GM12864 (cell line): ENCODE measurements around the gene FAM216A.

Experiments
- DNase-seq: peaks from one replicate; pipeline ENCODE4 v3.0.0-alpha.2; 2011; ENCODE audit warnings: low read depth
- H3K4me3 ChIP-seq: 2 replicates; pipeline ENCODE4 v1.5.1; 2011; ENCODE audit warnings: mild to moderate bottlenecking, low read depth, low read length, control low read depth
- TF ChIP-seq, protein P1 (sequence below): IDR thresholded peaks from 2 replicates; pipeline ENCODE4 v1.5.1; 2011; ENCODE audit warnings: low read depth, mild to moderate bottlenecking, moderate library complexity, low read length, control low read depth, inconsistent platforms; ENCODE audit errors: missing control alignments

FAM216A gene

DNA sequence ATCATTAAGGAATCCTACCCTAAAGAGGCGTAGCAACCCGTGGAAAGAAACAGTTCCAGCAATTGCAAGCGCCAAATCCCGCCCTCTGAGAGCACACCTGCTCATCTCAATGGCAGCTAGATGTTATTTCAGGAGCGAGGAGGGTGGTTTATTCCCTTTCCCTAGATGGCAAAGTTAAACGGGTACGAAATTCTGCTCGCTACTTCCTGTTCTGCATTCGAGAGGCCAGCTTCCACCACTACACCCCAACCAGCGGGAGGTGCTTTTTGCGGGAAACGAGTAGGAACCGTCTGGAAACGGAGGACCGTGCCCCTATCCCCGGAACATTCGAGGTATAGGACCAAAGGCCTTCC lies 32.7 kb downstream of the FAM216A start:
- TF ChIP-seq, protein P1, sequence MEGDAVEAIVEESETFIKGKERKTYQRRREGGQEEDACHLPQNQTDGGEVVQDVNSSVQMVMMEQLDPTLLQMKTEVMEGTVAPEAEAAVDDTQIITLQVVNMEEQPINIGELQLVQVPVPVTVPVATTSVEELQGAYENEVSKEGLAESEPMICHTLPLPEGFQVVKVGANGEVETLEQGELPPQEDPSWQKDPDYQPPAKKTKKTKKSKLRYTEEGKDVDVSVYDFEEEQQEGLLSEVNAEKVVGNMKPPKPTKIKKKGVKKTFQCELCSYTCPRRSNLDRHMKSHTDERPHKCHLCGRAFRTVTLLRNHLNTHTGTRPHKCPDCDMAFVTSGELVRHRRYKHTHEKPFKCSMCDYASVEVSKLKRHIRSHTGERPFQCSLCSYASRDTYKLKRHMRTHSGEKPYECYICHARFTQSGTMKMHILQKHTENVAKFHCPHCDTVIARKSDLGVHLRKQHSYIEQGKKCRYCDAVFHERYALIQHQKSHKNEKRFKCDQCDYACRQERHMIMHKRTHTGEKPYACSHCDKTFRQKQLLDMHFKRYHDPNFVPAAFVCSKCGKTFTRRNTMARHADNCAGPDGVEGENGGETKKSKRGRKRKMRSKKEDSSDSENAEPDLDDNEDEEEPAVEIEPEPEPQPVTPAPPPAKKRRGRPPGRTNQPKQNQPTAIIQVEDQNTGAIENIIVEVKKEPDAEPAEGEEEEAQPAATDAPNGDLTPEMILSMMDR, result no peak
- no peak for DNase-seq
- peak overlapping the region; percentile 67 for H3K4me3 ChIP-seq

DNA sequence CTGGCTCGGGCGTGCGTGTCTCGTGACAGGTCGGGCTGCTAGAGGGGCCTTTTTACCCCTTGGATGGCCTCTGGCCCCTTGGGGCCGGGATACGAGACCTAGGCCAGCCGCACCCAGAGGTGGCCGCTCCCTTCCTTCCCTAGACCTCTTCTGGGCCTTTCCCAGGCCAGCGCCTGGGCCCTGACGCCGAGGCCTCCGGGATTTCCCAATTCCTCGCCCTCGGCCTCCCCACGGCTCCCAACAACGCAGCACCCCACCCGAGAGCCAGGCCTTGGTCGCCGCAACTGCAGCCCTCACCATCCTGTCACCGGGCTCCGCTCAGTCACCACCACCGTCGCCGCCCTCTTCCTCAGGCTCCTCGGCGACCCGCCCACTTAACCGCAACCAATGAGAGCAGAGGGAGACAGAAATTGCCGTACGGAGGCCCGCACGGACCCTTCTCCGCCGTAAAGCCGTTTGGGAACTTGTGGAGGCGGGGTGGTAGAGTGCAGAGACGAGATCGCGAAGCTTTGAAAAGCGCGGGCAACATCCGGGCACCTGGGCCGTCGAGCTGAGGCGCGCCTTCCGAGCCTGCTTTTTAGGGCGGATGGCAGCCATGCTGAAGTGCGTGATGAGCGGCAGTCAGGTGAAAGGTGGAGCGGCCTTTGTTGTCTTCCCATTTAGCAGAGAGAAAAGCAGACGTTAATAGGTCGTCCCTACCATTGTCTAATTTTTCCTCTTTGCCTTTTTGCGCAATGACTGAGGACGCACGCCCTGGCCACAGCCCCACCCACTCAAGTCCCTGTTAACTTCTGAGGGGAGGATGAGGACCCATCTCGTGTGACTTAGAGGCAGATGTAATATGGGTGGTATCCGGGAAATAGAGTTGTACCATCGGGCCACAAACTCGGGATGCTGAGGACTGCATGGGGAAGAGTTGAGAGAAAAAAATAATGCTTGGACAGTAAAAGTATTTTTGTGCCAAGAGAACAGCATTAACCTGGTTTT lies 33.4 kb downstream of the FAM216A start, which contains the start of the genes RAD9B and VPS29:
TSS of gene RAD9B (plus strand) at position 580 of the 987 bp plus-strand sequence. CDS start at position 587, 7 bp downstream.
TSS of gene VPS29 (minus strand) at position 360 of the 987 bp plus-strand sequence. CDS start at position 300, 60 bp downstream.
- TF ChIP-seq, protein P1, result no peak
- peak within 1 kb of the TSS; percentile 67 for H3K4me3 ChIP-seq
- peak; percentile 98 for DNase-seq

DNA sequence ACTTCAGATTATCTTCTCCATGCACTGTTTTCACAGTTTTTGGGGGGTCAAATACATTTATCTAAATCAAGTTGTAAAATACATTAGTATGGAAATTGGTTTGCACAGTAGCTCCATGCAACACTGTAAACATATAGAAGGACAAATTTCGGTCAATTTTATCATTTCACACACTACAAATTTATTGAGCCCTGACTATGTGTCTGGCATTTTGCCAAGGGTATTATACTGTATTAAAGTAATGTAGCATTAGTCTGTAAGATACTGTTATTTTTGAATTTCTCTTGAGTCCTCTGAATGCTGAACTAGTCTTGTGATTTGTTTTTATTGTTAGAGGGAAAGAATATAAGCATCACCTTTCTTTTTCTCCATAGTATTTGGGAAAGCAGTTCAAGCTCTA lies 34.8 kb downstream of the FAM216A start:
- TF ChIP-seq, protein P1, result no peak
- DNase-seq, result no peak
- no peak overlapping the region for H3K4me3 ChIP-seq

DNA sequence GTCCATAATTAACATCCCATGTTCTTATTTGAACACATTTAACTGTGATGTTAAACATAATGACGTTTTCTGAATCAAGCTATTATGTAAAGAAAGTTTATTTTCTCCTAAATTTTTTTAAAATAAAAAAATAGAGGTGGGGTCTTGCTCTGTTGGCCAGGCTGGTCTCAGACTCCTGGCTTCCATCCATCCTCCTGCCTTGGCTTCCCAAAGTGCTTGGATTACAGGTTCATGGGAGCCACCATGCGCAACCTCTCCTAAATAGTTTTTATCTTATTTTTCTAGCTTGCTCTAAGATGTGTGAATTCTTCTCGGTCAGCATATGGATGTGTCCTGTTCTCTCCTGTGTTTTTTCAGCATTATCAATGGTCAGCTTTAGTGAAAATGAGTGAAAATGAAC lies 36.7 kb downstream of the FAM216A start:
- DNase-seq, result no peak
- no peak overlapping the region for H3K4me3 ChIP-seq
- TF ChIP-seq, protein P1, result no peak

DNA sequence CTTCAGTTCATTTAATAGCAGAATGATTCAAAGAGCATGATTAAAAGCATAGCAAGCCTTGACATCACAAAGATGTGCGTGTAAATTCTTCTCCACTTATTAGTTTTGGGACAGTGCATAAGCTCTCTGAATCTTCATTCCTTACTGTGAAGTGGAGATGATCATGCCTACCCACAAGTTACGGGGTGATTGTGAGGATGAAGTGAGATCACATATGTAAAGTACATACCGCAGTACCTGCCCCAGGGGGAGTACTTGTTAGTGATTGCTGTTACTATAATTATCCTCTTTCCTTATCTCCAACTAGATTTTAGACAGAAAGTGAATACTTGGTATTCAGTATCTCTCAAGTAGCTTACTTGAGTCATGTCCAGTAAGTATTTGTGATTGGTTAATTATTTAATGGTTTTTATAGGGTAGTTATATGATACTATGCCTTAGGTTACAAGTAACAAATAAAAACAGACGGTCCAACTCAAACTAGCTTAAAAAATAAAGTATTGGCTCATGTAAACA lies 39.5 kb downstream of the FAM216A start:
- no peak for DNase-seq
- H3K4me3 ChIP-seq, result no peak overlapping the region
- TF ChIP-seq, protein P1, result no peak

DNA sequence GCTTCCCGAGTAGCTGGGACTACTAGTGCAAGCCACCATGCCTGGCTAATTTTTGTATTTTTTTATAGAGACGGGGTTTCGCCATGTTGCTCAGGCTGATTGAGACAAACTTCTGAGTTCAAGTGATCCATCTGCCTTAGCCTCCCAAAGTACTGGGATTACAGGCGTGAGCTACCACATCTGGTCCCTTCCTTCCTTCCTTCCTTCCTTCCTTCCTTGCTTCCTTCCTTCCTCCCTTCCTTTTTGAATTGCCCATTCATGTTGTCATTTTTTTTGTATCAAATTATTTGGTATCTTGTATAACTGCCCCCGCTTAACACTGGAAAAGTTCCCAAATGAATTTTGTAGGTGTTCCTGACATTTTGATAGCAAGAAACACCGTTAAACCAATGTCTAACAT lies 45.2 kb downstream of the FAM216A start:
- no peak for DNase-seq
- H3K4me3 ChIP-seq, result no peak overlapping the region
- TF ChIP-seq, protein P1, result no peak
